Measurements from ENCODE around the gene PSMA6. TPM values are rescaled to one million over a fixed set of nuclear protein-coding genes. Genes with fewer than 3 reads are reported as not detected.

PSMA6 gene
- total and polyA plus RNA-seq, 2 of the 13 experiments (the other 11 are each of a cell fraction or from before 2014, with no cell fraction given): 525 to 1,109 TPM

DNA sequence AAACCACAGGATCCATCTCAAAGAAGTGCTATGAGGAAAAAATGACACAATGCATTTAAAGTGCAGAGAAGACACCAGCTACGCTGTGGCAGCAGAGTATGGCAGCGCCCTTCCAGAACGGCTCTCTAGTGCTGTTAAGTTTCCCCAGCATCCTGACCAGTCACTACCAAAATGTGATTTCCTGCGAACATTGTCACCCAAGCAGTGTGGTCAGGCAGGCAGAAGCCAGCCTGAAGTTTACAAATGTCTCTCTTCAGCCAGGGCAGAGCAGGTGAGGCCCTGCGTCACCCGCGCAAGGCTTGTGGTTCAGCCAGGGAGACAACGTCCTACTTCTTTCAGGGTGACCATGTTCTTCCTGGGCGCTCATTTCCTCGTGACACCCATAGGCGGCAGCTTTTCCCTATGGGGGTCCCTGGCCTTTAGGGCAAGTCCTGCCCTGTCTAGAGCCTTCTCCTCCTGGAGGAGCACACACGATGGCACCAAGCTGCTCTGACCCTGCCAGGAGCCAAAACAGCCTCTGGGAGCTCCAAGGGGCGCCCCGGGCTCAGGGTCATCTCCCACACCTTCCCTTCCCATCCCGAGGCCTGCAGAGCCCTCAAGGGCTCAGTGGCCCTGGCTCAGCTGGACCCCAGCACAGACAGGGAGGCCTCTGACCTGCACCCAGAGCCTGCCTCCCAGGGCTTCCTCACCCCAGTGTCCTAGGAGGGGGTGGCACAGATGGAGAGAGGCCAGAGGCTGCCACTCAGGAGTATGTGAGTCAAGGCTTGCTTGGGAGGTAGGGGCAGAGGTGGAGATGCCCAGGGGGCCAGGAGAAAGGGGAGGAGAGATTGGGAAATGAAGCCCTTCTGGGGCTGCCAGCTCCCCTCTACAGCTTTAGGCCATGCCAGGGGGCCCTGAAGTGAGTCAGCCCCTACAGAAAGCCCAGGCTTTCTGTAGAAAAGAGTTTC lies 41.9 kb downstream of the PSMA6 start (continued):
- TF ChIP-seq GMEB2 (CRISPR knock-in tag; IDR thresholded peaks at IDR 0.05; ENCODE audit: low read depth) (no peak), NR2F6 (IDR thresholded peaks at IDR 0.05) (no peak), NR2F6 (CRISPR knock-in tag; IDR thresholded peaks at IDR 0.05) (peak; percentile 61), TRIM22 (IDR thresholded peaks at IDR 0.05) (no peak), ZBTB39 (CRISPR knock-in tag; IDR thresholded peaks at IDR 0.05) (no peak), ZNF605 (CRISPR knock-in tag; IDR thresholded peaks at IDR 0.05) (no peak), ZSCAN21 (CRISPR knock-in tag; IDR thresholded peaks at IDR 0.05; ENCODE audit: borderline replicate concordance) (no peak), ZBTB44 (CRISPR knock-in tag; IDR thresholded peaks at IDR 0.05) (no peak), ZNF563 (CRISPR knock-in tag; IDR thresholded peaks at IDR 0.05) (no peak), PLRG1 (conservative IDR thresholded peaks at IDR 0.05) (no peak), SOX13 (IDR thresholded peaks at IDR 0.05) (no peak), SOX13 (CRISPR knock-in tag; conservative IDR thresholded peaks at IDR 0.05 in 1 of 2, IDR thresholded peaks at IDR 0.05 in 1 of 2) (peak in 1 of 2 experiments; percentile 45; a peak in 1 of 4 replicates), GABPB1 (CRISPR knock-in tag; IDR thresholded peaks at IDR 0.05) (peak; percentile 53), KLF9 (CRISPR knock-in tag; IDR thresholded peaks at IDR 0.05; ENCODE audit: low read depth) (0 out of 2 replicates have a peak, but pooled peaks have one; percentile 39), JARID2 (CRISPR knock-in tag; IDR thresholded peaks at IDR 0.05; ENCODE audit: insufficient replicate concordance) (peak; percentile 42), ZNF432 (CRISPR knock-in tag; IDR thresholded peaks at IDR 0.05; ENCODE audit: borderline replicate concordance) (no peak), ZNF460 (CRISPR knock-in tag; IDR thresholded peaks at IDR 0.05; ENCODE audit: borderline replicate concordance) (no peak), ERF (CRISPR knock-in tag; IDR thresholded peaks at IDR 0.05) (peak; percentile 47; the same call in 1 of the 2 replicates), HNRNPLL (IDR thresholded peaks at IDR 0.05; ENCODE audit: low read depth, low read length, poor library complexity, severe bottlenecking) (peak; percentile 83), KDM3A (CRISPR knock-in tag; IDR thresholded peaks at IDR 0.05; ENCODE audit: low read depth) (no peak; the same call in 1 of the 2 replicates)
- TF ChIP-seq, protein P1, sequence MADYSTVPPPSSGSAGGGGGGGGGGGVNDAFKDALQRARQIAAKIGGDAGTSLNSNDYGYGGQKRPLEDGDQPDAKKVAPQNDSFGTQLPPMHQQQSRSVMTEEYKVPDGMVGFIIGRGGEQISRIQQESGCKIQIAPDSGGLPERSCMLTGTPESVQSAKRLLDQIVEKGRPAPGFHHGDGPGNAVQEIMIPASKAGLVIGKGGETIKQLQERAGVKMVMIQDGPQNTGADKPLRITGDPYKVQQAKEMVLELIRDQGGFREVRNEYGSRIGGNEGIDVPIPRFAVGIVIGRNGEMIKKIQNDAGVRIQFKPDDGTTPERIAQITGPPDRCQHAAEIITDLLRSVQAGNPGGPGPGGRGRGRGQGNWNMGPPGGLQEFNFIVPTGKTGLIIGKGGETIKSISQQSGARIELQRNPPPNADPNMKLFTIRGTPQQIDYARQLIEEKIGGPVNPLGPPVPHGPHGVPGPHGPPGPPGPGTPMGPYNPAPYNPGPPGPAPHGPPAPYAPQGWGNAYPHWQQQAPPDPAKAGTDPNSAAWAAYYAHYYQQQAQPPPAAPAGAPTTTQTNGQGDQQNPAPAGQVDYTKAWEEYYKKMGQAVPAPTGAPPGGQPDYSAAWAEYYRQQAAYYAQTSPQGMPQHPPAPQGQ (CRISPR knock-in tag; IDR thresholded peaks at IDR 0.05; ENCODE audit: borderline replicate concordance): no peak
